Upper lobe of left lung (tissue), 6 donors: ENCODE results near the gene SNRNP48. TPM values are rescaled to one million over a fixed set of nuclear protein-coding genes. Genes with fewer than 3 reads are reported as not detected.

Experiments
- ATAC-seq, 2 donors: fragments of 200-7000 bp; cut with Tn5 transposase; one replicate each; pipeline ENCODE4 v1.9.1; 2022; ENCODE audit warnings: mild to moderate bottlenecking in 2 of 2, moderate library complexity in 2 of 2; ENCODE audit not compliant: low FRiP score in 2 of 2
- DNase-seq, 2 donors: peaks; one replicate each; pipeline ENCODE4 v3.0.0-alpha.2; 2019 to 2020
- H3K27ac ChIP-seq, 4 donors: fragments of 200-600 bp; sonication (generic); one replicate each; pipeline ENCODE4 v1.5.1; 2016 to 2019
- H3K27me3 ChIP-seq, 4 donors: fragments of 200-600 bp; sonication (generic); one replicate each; pipeline ENCODE4 v1.5.1; 2017 to 2019
- H3K36me3 ChIP-seq, 4 donors: fragments of 200-600 bp; sonication (generic); one replicate each; pipeline ENCODE4 v1.5.1; 2016 to 2019
- H3K4me1 ChIP-seq, 4 donors: fragments of 200-600 bp; sonication (generic); one replicate each; pipeline ENCODE4 v1.5.1; 2018 to 2019
- H3K4me3 ChIP-seq, 4 donors: fragments of 200-600 bp; sonication (generic); one replicate each; pipeline ENCODE4 v1.5.1; 2017 to 2019; ENCODE audit warnings: mild to moderate bottlenecking in 2 of 4, moderate library complexity in 1 of 4
- H3K9me3 ChIP-seq, 4 donors: fragments of 200-600 bp; sonication (generic); one replicate each; pipeline ENCODE4 v1.5.1; 2018 to 2019
- CTCF ChIP-seq, 6 experiments: fragments of 450-650 bp in 4 of 6; fragments of 200-600 bp in 2 of 6; sonication (generic) in 2 of 6; IDR thresholded peaks; one replicate each; pipeline ENCODE4 v1.5.1; 2016 to 2019; ENCODE audit warnings: antibody characterized with exemption in 6 of 6
- EP300 ChIP-seq, 4 donors: sonication (generic); formaldehyde crosslinking; IDR thresholded peaks; one replicate each; pipeline ENCODE4 v1.5.1; 2017; ENCODE audit warnings: antibody characterized with exemption in 4 of 4, control low read depth in 2 of 4
- POLR2A ChIP-seq, 4 donors: fragments of 450-650 bp; IDR thresholded peaks; one replicate each; pipeline ENCODE4 v1.5.1; 2016 to 2017; ENCODE audit warnings: antibody characterized with exemption in 4 of 4, mild to moderate bottlenecking in 2 of 4
- POLR2AphosphoS5 ChIP-seq, 2 donors: sonication (generic); formaldehyde crosslinking; IDR thresholded peaks; one replicate each; pipeline ENCODE4 v1.5.1; 2017; ENCODE audit warnings: antibody characterized with exemption in 2 of 2
- WGBS, 2 donors: methylation state at CpG; one replicate each; pipeline ENCODE4 v1.1.5; 2017 to 2018; 5-methylcytosine and 5-hydroxymethylcytosine counted together
- total RNA-seq, 6 donors: library from RNA; depleted of rRNA in 4 of 6; stranded (reverse); fragments of >200 nt in 4 of 6; gene quantifications; one replicate each; pipeline versions ENCODE4 v1.1.0 to v1.2.1, GENCODE V29; 2016 to 2021
- donor health status: DM: no; HTN: no; CAD: no; lungs with moderate emphysema.
- donor health status: DM: no; HTN: yes; CAD: no; lungs with severe emphysema.

The SNRNP48 gene
- total RNA-seq, 6 donors from 2014 or later, result 1.3 to 23.0 (median 10.2) TPM

GRCh38 chr6:7661364-7661763, 71.4 kb downstream of the SNRNP48 start:
- 63 to 75% methylated on average over 3 of the region's 3 CpGs for WGBS, 2 donors

More at GRCh38 chr6:7661364-7661763, 71.4 kb downstream of the SNRNP48 start:
- Histone ChIP-seq H3K27ac (no peak overlapping the region), H3K9me3 (no peaks in the 10 kb centered on the region), H3K4me3 (no peak overlapping the region), H3K4me1 (no peaks in the 10 kb centered on the region), H3K36me3 (no peaks in the 10 kb centered on the region), H3K27me3 (no peaks in the 10 kb centered on the region)
- DNase-seq (no peak), ATAC-seq (no peak)
- TF ChIP-seq EP300 (IDR thresholded peaks at IDR 0.05), result no peak
- TF ChIP-seq CTCF (IDR thresholded peaks at IDR 0.05), result no peak
- TF ChIP-seq POLR2A (IDR thresholded peaks at IDR 0.05), result no peak
- no peak for TF ChIP-seq POLR2AphosphoS5 (IDR thresholded peaks at IDR 0.05)

Other genes starting within 250 kb of the SNRNP48 start
- gene CAGE1, start 200.5 kb upstream of the SNRNP48 start, total RNA-seq, result not detected
- 10 to 100 TPM in 5 of 6 donors, 1 to 10 TPM in 1; 6.0 to 24.8 (median 13.9) TPM for gene RIOK1, start 200.4 kb upstream of the SNRNP48 start, total RNA-seq
- 10 to 100 TPM in 5 of 6 donors, 1 to 10 TPM in 1; 6.3 to 88.2 (median 29.0) TPM for gene DSP, start 48.5 kb upstream of the SNRNP48 start, total RNA-seq
- gene BMP6, start 135.9 kb downstream of the SNRNP48 start, total RNA-seq, result 10 to 100 TPM in 2 of 6 donors, 1 to 10 TPM in 4; 1.0 to 25.4 (median 5.2) TPM